CD4-positive, alpha-beta T cell treated with Interleukin-10 for 1 hour (primary cell): Measurements from ENCODE around the gene TRIM64C.
"Not testable (repeated sequence)": the region's sequence is repeated elsewhere in the genome, so short reads cannot be mapped to it uniquely, and the experiment has no call there.

Experiments
- DNase-seq: peaks from one replicate; pipeline ENCODE4 v3.0.0-alpha.2; 2020

The TRIM64C gene, protein sequence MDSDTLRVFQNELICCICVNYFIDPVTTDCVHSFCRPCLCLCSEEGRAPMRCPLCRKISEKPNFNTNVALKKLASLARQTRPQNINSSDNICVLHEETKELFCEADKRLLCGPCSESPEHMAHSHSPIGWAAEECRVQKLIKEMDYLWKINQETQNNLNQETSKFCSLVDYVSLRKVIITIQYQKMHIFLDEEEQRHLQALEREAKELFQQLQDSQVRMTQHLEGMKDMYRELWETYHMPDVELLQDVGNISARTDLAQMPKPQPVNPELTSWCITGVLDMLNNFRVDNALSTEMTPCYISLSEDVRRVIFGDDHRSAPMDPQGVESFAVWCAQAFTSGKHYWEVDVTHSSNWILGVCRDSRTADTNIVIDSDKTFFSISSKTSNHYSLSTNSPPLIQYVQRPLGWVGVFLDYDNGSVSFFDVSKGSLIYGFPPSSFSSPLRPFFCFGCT

DNA sequence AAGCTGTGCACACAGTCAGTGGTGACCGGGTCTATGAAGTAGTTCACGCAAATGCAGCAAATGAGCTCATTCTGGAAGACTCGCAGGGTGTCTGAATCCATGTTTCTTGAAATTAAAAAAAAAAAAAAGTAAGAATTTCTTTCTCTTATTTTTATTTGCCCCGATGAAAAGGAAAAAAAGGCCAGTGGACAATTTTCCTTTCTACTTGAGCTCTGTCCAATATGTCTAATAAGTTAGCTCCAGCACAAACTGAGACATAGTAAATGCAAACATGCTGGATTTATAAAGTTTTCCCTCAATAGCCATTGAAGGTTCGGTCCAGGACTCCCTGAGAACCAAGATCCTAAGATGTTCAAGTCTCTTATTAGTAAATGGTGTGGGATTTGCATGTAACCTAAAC is at the start of gene TRIM64C:
Gene TRIM64C (minus strand): TSS at position 101 of the 400 bp plus-strand sequence. CDS start 0 bp downstream, at position 101.
- DNase-seq: not testable (repeated sequence)

DNA sequence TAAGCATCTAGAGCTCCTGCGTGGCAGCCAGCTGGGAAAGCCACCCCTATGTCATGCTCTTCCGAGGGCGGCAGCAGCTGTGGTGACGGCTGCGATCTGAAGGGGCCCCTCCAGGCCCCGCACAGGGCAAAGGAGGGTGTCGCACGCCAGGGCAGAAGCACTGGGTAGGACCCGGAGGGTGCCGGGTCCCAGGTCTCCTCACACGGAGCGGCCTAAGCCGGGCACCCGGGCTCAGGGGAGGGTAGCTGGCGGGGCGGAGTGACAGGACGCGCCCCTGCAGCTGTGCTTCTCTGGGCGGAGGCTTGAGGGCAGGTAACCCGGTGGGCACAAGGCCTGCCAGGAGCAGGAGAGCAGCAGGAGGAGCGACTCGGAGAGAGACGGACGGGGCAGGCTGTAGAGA is 43.4 kb upstream of the TRIM64C start:
- DNase-seq: not testable (repeated sequence)

DNA sequence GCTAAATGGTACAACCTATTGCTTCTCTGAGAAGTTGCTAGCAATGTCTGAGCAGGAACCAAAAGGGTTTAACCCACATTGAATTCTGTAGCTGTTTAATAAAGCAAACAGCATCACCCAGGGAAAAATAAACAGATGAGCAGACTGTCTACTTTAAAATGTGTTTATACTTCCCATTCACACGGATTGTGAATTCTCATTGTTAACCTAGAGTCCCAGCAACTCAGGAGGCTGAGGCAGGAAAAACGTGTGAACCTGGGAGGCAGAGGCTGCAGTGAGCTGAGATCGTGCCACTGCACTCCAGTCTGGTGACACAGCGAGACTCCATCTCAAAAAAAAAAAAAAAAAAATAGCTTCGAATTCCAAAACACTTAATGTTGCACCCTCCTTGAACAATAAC is 11.0 kb upstream of the TRIM64C start:
- not testable (repeated sequence) for DNase-seq

DNA sequence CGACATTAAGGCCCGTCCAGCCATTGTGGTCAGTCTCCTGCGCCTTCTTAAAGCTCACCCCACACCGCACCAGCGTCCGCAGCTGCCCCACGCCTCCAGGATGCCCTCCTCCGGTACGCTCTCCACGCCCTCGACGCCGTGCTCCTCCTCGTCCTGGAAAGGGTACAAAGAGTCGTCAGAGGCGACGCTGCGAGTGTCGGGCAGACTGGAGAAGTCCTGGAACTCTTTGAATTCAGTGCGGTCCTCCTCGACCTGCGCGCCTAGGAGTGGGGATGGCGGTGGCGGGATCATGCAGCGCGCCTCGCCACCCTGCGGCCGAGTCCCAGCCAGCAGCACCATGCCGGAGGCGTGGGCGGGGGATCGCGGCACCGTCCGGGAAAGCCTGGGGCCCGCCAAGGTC is 9.1 kb downstream of the TRIM64C start:
- not testable (repeated sequence) for DNase-seq

DNA sequence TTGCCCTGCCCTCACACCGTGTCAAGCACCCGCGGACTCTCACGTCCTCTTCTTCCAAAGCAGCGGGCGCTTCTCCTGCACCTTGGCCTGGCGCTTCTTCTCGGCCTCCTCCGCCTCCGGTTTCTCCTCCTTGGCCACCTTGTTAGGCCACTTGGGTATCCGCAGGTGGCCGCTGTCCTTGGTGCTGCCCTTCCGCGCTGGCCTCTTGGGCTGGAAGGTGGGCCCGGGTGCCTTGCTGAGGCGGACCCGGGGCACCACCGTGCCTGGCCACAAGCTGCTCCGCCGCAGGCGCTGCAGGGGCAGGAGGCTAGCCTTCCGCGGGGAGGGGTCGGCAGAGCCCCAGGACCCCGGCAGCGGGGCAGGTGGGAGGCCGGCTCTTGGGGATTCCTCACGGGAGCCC is 10.7 kb downstream of the TRIM64C start:
- not testable (repeated sequence) for DNase-seq

DNA sequence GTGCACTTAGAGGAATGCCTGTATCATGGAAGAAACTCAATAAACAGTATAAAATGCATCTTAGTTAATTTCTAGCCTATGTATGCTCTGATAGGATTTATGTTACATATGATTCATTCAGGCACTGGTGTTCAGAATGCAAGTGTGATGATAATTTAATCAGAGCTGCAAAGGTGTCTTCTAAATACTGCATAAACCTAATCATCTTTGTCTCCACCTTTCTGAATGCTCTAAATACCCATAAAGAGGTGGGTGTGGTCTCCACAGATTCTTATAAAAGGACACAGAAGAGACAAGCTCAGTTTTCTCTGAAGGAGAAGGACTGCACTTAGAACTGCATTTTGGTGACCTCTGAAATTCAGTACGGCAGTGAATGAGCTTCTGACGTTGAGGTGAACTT is 30.4 kb downstream of the TRIM64C start, which contains the start of gene TRIM49B:
Gene TRIM49B (plus strand): TSS at position 301 of the 400 bp plus-strand sequence. CDS start 2,777 bp downstream, outside the sequence.
- DNase-seq: not testable (repeated sequence)
